H1 (cell line): ENCODE data around the gene STAT4.

Experiments
- EZH2 ChIP-seq: fragments of 200-600 bp; sonication (generic); IDR thresholded peaks from 2 replicates; pipeline ENCODE4 v1.7.1; 2012; ENCODE audit warnings: low read depth, mild to moderate bottlenecking, moderate library complexity, low read length, inconsistent platforms; ENCODE audit not compliant: severe bottlenecking
- JUN ChIP-seq: IDR thresholded peaks from 2 replicates; pipeline ENCODE4 v1.6.1; 2011; ENCODE audit warnings: low read depth, mild to moderate bottlenecking, improper control_type of control experiment, low read length
- SIRT6 ChIP-seq: IDR thresholded peaks from one replicate; pipeline ENCODE4 v1.7.1; 2012; ENCODE audit warnings: low read length, inconsistent platforms
- TAF7 ChIP-seq: optimal IDR thresholded peaks from 2 replicates; pipeline ENCODE3; 2011; ENCODE audit warnings: low read depth, mild to moderate bottlenecking, inconsistent platforms, low read length, moderate library complexity, borderline replicate concordance
- TF ChIP-seq, protein P1 (sequence below), 3 experiments: IDR thresholded peaks; 1 replicate in 2 of 3; 2 replicates in 1 of 3; pipeline versions ENCODE4 v1.5.1 to v1.6.1; 2011; ENCODE audit warnings: low read length in 3 of 3, mild to moderate bottlenecking in 3 of 3, inconsistent platforms in 2 of 3, low read depth in 1 of 3, moderate library complexity in 1 of 3; ENCODE audit not compliant: insufficient read depth in 1 of 3; ENCODE audit errors: control extremely low read depth in 1 of 3
- TF ChIP-seq, protein P2 (sequence below): IDR thresholded peaks from 2 replicates; pipeline ENCODE4 v1.6.1; 2011; ENCODE audit warnings: low read length, improper control_type of control experiment

DNA sequence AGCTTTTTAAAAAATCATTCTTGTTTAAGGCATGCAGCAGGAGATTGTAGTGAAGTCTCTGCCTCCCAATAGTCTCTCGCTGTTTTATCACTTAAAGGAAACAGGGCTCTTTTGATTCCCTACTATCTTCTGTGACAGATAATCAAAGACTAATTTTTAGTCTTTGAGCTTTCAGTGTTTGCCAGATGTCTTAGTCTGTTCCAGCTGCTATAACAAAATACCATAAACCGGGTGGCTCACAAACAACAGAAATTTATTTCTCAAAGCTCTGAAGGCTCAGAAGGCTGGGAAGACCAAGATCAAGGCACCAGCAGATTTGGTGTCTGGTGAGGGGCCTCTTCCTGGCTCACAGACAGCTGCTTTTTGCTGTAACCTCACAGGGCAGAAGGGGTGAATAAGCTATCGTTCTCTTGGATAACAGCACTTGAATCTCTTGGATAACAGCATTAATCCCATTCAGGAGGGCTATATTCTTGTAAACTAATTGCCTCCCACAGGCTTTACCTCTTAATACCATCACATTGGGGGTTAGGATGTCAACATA lies 37.8 kb upstream of the STAT4 start:
- no peak for TF ChIP-seq TAF7
- TF ChIP-seq, protein P1, sequence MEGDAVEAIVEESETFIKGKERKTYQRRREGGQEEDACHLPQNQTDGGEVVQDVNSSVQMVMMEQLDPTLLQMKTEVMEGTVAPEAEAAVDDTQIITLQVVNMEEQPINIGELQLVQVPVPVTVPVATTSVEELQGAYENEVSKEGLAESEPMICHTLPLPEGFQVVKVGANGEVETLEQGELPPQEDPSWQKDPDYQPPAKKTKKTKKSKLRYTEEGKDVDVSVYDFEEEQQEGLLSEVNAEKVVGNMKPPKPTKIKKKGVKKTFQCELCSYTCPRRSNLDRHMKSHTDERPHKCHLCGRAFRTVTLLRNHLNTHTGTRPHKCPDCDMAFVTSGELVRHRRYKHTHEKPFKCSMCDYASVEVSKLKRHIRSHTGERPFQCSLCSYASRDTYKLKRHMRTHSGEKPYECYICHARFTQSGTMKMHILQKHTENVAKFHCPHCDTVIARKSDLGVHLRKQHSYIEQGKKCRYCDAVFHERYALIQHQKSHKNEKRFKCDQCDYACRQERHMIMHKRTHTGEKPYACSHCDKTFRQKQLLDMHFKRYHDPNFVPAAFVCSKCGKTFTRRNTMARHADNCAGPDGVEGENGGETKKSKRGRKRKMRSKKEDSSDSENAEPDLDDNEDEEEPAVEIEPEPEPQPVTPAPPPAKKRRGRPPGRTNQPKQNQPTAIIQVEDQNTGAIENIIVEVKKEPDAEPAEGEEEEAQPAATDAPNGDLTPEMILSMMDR (IDR thresholded peaks at IDR 0.05; ENCODE audit: control extremely low read depth in 1 of 3, insufficient read depth in 1 of 3, low read depth in 1 of 3, low read length in 3 of 3) = no peak
- no peak for TF ChIP-seq EZH2
- no peak for TF ChIP-seq JUN
- TF ChIP-seq, protein P2, sequence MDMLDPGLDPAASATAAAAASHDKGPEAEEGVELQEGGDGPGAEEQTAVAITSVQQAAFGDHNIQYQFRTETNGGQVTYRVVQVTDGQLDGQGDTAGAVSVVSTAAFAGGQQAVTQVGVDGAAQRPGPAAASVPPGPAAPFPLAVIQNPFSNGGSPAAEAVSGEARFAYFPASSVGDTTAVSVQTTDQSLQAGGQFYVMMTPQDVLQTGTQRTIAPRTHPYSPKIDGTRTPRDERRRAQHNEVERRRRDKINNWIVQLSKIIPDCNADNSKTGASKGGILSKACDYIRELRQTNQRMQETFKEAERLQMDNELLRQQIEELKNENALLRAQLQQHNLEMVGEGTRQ = no peak
- no peak for TF ChIP-seq SIRT6
